Hepatocyte (in vitro differentiated cells): Measurements from ENCODE around the gene ANKRD40.

ENCODE experiments used
- EZH2phosphoT487 ChIP-seq: fragments of 200-600 bp; sonication (generic); IDR thresholded peaks from one replicate; pipeline ENCODE4 v1.6.1; 2018; ENCODE audit warnings: antibody characterized with exemption, mild to moderate bottlenecking, low read depth, moderate library complexity; ENCODE audit not compliant: unreplicated experiment, severe bottlenecking
- TF ChIP-seq, protein P1 (sequence below): fragments of 200-600 bp; sonication (generic); IDR thresholded peaks from 2 replicates; pipeline ENCODE4 v1.5.1; 2016; ENCODE audit warnings: antibody characterized with exemption, mild to moderate bottlenecking; ENCODE audit not compliant: poor library complexity

DNA sequence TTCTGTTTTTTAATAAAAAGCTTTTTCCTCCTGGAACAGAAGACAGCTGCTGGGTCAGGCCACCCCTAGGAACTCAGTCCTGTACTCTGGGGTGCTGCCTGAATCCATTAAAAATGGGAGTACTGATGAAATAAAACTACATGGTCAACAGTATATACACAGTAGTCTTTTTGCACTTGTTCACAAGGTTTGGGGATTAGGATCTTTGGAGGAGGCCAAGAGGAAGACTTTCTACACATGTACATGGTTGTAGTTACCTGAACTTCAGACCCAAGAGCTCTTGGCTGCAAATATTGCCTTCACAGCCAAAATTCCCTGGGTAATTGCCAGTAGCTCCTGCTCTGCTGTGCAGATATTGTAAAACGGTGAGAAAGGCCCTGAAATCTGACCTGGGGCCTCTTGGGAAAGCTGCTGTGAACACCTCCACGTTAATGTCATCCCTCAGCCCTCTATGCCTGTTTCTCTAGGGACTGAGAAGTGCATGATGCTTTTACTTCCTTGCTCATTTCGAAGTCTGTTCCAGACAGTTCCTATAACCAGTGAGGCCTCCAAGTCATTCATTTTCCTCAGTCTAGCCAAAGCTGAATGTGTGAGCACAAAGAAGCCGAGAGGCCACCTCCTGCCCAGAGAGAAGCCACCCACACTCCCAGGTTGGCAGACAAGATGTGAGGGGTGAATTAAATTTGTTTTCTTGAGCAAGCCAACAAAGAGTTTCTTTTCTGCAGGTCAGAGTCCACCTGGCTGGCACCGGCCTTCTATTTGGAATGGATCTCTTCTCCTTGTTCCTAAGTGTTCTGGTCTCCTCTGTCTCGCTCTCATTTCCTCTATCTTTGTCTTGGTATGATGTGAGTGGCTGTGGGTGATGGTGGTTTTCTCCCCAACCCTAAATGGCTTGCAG, 15.9 kb downstream of the ANKRD40 start:
- no peak for TF ChIP-seq EZH2phosphoT487
- TF ChIP-seq, protein P1, sequence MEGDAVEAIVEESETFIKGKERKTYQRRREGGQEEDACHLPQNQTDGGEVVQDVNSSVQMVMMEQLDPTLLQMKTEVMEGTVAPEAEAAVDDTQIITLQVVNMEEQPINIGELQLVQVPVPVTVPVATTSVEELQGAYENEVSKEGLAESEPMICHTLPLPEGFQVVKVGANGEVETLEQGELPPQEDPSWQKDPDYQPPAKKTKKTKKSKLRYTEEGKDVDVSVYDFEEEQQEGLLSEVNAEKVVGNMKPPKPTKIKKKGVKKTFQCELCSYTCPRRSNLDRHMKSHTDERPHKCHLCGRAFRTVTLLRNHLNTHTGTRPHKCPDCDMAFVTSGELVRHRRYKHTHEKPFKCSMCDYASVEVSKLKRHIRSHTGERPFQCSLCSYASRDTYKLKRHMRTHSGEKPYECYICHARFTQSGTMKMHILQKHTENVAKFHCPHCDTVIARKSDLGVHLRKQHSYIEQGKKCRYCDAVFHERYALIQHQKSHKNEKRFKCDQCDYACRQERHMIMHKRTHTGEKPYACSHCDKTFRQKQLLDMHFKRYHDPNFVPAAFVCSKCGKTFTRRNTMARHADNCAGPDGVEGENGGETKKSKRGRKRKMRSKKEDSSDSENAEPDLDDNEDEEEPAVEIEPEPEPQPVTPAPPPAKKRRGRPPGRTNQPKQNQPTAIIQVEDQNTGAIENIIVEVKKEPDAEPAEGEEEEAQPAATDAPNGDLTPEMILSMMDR = no peak
